ENCODE results near the gene PANX1.

The PANX1 gene

DNA sequence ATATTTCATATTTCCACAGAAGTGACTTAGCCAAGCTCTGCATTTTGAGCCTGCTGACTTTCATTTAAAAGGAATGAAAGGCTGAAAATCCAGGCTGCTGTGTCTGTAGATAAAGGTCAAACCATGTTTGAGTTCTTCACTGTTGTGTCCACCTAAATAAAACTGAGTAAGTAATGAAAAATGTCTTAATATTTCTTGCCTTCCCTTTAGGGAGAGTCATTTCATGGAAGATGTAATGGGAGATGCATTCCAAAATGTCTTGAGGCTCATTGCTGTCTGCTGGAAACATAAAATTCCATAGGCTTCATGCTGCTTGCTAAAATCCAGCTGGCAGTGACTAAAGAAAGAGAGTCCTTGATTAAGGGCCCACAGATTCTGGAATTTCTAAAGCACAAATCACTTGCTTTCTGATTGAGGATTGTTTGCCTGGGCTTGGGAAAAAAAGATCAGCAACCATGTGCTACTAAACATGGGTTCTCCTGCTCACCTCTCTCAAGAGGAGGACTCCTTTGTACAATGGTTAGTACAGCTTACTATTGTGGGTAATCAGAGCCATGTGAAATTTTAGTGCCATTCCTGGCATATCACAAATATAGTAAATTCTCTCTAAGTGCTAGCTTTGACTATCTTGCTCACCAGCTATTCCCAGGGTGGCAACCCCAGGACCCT, 56.9 kb downstream of the PANX1 start:
- no peak for DNase-seq (ENCODE audit: low read depth, low spot score)

GRCh38 chr11:94186342-94187203, 57.9 kb downstream of the PANX1 start:
- no peak for DNase-seq (ENCODE audit: low read depth, low spot score)

DNA sequence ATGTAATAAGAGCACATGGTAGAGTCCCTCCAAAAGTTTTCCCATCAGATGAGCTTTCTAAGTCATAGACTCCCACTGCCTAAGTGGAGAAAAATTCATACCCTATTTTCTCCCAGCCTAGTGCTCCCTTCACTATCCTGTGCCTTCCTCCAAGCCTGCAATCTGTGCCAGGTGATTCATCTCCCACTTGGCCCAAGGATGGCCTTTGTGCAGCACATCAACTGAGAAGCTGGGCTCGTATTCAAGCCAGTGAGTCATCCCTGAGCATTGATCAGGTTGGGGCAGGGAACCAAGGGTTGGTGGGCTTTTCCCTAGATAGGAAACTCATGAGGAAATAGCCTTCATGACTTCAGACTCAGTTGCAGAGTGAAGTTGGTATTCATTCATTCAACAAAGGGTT, 64.6 kb downstream of the PANX1 start:
- DNase-seq (ENCODE audit: low read depth, low spot score): no peak

DNA sequence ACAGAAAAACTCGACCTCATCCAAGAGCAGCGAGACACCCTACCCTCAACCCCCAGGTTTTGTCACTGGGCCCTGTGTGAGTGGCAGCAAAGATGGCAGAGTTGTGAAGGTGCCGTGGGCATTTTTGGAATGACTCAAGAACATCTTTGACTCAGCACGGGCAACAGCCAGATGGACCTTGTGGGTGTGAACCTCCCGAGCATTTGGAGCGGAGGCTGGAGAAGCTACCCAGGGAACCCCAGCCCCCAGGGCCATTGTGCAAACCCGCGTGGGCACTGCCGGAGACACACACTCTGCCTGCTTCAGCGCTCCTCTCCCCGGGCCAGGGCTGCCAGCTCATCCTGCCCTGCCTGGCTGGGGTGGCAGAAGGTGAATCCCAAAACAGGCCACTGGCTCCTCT, 66.1 kb downstream of the PANX1 start:
- DNase-seq (ENCODE audit: low read depth, low spot score): no peak

DNA sequence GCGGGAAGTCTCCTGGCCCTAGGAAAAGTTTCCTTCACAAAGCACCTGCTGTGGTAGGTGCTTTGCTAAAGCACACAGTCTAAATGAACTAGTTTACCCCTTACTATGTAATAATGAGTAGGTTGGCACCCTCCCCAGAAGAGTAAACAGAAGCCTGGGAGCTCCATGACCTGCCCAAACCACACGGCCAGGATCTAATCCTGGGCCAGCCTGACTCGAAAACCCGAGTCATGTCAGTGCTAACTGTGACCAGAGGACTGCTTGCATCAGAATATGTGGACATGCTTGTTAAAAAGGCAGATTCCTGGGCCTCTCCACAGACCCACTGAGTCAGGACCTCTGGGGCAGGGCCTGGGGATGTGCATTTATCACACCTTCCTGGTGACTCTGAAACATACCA, 67.7 kb downstream of the PANX1 start:
- DNase-seq (ENCODE audit: low read depth, low spot score): no peak

DNA sequence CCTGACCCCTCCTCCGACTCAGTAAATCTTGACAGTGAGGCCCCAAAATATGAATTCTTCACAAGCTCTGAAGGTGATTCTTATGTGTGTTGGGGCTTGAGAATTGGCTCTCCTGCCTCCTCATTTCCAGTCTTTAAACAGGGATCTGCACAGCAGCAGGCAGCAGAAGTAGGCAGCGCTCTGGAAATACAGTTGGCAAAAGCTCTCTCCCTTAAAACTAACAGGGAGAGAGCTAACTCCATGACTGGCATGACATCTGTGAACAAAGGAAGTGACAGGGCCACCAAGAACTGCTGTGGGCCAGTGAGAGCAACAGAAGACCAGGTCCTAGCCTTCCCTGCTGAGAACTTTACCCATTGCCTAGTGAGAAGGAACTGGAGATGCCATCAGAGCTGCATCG, 70.1 kb downstream of the PANX1 start:
- no peak for DNase-seq (ENCODE audit: low read depth, low spot score)

GRCh38 chr11:94199136-94200130, 70.8 kb downstream of the PANX1 start:
- no peak for DNase-seq (ENCODE audit: low read depth, low spot score)

DNA sequence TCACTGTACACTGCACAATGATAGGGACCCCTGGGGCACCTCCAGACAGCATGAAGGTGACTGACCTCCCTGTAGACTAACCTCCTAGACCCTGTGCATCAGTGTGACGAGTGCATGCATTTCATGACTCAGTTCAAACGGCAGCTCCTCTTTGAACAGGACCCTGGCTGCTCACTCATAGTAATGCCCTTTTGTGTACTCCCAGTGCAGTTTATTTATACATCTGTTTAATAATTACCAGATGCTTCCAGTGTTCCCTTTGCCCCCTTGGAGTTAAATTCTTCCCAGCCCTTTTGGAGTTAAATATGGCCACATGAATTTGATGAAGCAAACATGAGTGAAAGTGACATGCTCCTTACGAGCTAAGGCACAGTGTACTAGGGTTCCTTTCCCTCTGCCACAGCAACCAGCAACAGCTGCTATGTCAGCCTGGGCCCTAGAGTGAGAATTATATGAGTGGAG, 72.4 kb downstream of the PANX1 start:
- peak; percentile 15 for DNase-seq (ENCODE audit: low read depth, low spot score)

DNA sequence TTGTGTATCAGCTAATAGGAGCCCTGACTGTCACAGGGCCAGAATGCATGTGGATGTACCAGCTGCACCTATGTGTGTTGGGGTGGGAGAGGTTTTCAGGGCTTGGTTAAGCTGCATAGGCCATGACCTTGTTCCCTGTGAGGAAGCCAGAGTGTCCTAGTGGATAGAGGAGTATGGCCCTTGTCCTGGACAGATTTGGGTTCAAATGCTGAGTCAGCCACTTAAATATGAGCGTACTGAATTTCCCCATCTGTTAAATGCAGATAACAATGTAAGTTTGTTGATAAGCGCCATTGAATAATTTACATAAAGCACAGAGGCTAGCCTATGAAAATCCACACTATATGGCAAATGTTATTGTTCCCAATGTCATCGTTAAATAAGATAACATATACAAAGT, 74.4 kb downstream of the PANX1 start:
- DNase-seq (ENCODE audit: low read depth, low spot score): no peak

GRCh38 chr11:94211261-94211830, 82.7 kb downstream of the PANX1 start:
- no peak for DNase-seq (ENCODE audit: low read depth, low spot score)

- DNase-seq (ENCODE audit: low read depth, low spot score): no peak
Measured at GRCh38 chr11:94212898-94213297, 84.3 kb downstream of the PANX1 start.

GRCh38 chr11:94217705-94218104, 89.1 kb downstream of the PANX1 start:
- DNase-seq (ENCODE audit: low read depth, low spot score): no peak

DNA sequence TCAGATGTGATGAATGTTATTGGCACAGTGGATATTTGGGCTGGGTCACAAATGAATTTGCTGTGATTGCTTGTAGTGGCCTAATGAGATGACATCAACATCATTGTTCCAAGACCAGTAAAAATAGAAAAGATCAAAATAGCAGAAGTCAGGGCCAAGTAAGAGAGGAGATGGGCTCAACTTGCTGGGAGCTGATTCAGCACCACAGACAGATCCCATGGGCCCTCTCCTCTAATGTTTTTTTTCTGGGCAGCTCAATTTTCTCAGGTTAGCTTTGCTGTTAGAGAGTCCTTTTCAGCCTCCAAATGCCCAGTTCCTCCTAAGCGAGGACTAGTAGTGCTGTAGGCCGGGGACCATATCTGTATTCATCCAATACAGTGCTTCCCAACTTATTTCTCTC, 89.7 kb downstream of the PANX1 start:
- DNase-seq (ENCODE audit: low read depth, low spot score): no peak

DNA sequence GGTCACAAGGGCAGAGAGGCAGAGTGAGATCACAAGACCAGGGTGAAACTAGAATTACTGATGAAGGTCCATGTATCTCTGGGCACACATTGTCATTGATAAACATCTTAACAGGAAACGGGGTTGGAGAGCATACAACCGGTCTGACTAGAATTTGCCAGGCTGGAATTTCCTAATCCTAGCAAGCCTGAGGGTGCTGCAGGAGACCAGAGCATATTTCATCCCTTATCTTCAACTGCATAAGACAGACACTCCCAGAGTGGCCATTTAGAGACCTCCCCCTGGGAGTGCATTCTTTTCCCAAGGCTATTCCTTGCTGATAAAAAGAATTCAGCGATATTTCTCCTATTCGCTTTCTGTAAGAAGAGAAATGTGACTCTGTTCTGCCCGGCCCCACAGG, 91.1 kb downstream of the PANX1 start:
- no peak for DNase-seq (ENCODE audit: low read depth, low spot score)

DNA sequence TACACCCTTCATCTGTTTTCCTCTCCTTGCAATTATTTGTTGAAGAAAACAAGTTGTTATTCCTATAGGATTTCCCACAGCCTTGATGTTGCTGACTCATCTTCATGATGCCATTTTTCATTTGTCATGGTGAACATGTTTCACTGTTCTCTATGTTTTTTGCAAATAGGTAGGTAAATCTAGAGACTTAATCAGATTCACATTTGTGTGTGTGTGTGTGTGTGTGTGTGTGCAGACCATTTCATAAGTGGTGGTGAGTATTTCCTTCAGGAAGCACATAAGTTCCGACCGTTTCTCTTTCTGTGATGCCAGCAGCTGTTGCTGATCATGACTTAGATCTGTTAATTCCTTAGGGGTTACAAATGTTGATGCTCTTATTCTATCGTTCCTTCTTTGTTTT, 95.4 kb downstream of the PANX1 start:
- no peak for DNase-seq (ENCODE audit: low read depth, low spot score)

All from smooth muscle cell of the brain vasculature (primary cell).